Right renal cortex interstitium (tissue), 3 donors: ENCODE results near the gene LRMDA. TPM values are rescaled to one million over a fixed set of nuclear protein-coding genes. Genes with fewer than 3 reads are reported as not detected.
A peak's percentile ranks its signal among the peaks of the same experiment; 100 is the strongest.

Experiments used
- DNase-seq, 3 donors: peaks; one replicate each; pipeline ENCODE4 v3.0.0-alpha.2; 2013; ENCODE audit warnings: low read depth in 3 of 3, low spot score in 2 of 3
- polyA plus RNA-seq, 3 donors: library from polyadenylated mRNA; unstranded; fragments of 120-200 nt; gene quantifications; one replicate each; pipeline ENCODE4 v1.2.1, GENCODE V29; 2013; ENCODE audit not compliant: insufficient read length in 3 of 3

The LRMDA gene
- polyA plus RNA-seq, 3 donors: 20.9 to 21.7 (median 21.2) TPM

GRCh38 chr10:75568450-75569130, 137.2 kb downstream of the LRMDA start:
- no peak for DNase-seq

GRCh38 chr10:75569506-75569905, 138.1 kb downstream of the LRMDA start:
- DNase-seq: no peak

GRCh38 chr10:75572478-75572877, 141.1 kb downstream of the LRMDA start:
- no peak for DNase-seq

GRCh38 chr10:75575940-75576339, 144.5 kb downstream of the LRMDA start:
- DNase-seq: no peak

GRCh38 chr10:75582102-75582501, 150.7 kb downstream of the LRMDA start:
- no peak for DNase-seq

- DNase-seq: no peak
Observed at GRCh38 chr10:75585294-75585693, 153.9 kb downstream of the LRMDA start.

GRCh38 chr10:75586814-75587213, 155.4 kb downstream of the LRMDA start:
- no peak for DNase-seq

- no peak for DNase-seq
Observed at GRCh38 chr10:75588031-75588430, 156.6 kb downstream of the LRMDA start.

- no peak for DNase-seq
Observed at GRCh38 chr10:75589895-75590654, 158.7 kb downstream of the LRMDA start.

- no peak for DNase-seq
Observed at GRCh38 chr10:75592151-75592787, 160.8 kb downstream of the LRMDA start.

- DNase-seq: peak in 1 of 3 donors; percentile 52
Observed at GRCh38 chr10:75592791-75593643, 161.6 kb downstream of the LRMDA start.

GRCh38 chr10:75593692-75594556, 162.5 kb downstream of the LRMDA start:
- no peak for DNase-seq

- no peak for DNase-seq
Observed at GRCh38 chr10:75596930-75597620, 165.7 kb downstream of the LRMDA start.

- DNase-seq: no peak
Observed at GRCh38 chr10:75597773-75598440, 166.5 kb downstream of the LRMDA start.

GRCh38 chr10:75598998-75599397, 167.6 kb downstream of the LRMDA start:
- no peak for DNase-seq

- DNase-seq: no peak
Observed at GRCh38 chr10:75599875-75600648, 168.6 kb downstream of the LRMDA start.

GRCh38 chr10:75600833-75601232, 169.4 kb downstream of the LRMDA start:
- DNase-seq: no peak

GRCh38 chr10:75602341-75602740, 170.9 kb downstream of the LRMDA start:
- no peak for DNase-seq
